Sigmoid colon (tissue), 7 donors: ENCODE results near the gene PLEKHM2. TPM values are rescaled to one million over a fixed set of nuclear protein-coding genes. Genes with fewer than 3 reads are reported as not detected.
A peak's percentile ranks its signal among the peaks of the same experiment; 100 is the strongest.

Experiments
- DNase-seq: peaks from one replicate; pipeline ENCODE4 v3.0.0-alpha.2; 2019
- H3K27ac ChIP-seq, 4 donors: fragments of 200-600 bp; sonication (generic); one replicate each; pipeline ENCODE4 v1.5.1; 2016 to 2019; ENCODE audit warnings: mild to moderate bottlenecking in 1 of 4
- H3K27me3 ChIP-seq, 3 donors: fragments of 200-600 bp; sonication (generic); one replicate each; pipeline ENCODE4 v1.5.1; 2019; ENCODE audit warnings: mild to moderate bottlenecking in 1 of 3
- H3K36me3 ChIP-seq, 4 donors: fragments of 200-600 bp; sonication (generic); one replicate each; pipeline ENCODE4 v1.5.1; 2016 to 2019
- H3K4me1 ChIP-seq, 4 donors: fragments of 200-600 bp; sonication (generic); one replicate each; pipeline ENCODE4 v1.5.1; 2017 to 2019
- H3K4me3 ChIP-seq, 4 donors: fragments of 200-600 bp; sonication (generic); one replicate each; pipeline ENCODE4 v1.5.1; 2017 to 2019; ENCODE audit warnings: mild to moderate bottlenecking in 2 of 4, moderate library complexity in 1 of 4
- H3K9me3 ChIP-seq, 4 donors: fragments of 200-600 bp in 3 of 4; sonication (generic) in 3 of 4; one replicate each; pipeline versions ENCODE4 v1.5.1 to v1.6.1; 2013 to 2019
- EP300 ChIP-seq, 4 donors: sonication (generic); formaldehyde crosslinking; IDR thresholded peaks; one replicate each; pipeline ENCODE4 v1.6.1; 2017; ENCODE audit warnings: antibody characterized with exemption in 4 of 4
- POLR2A ChIP-seq, 2 donors: fragments of 450-650 bp; IDR thresholded peaks; one replicate each; pipeline ENCODE4 v1.6.1; 2016; ENCODE audit warnings: antibody characterized with exemption in 2 of 2, mild to moderate bottlenecking in 2 of 2, moderate library complexity in 2 of 2
- POLR2AphosphoS5 ChIP-seq, 4 donors: sonication (generic); formaldehyde crosslinking; IDR thresholded peaks; one replicate each; pipeline ENCODE4 v1.6.1; 2017; ENCODE audit warnings: antibody characterized with exemption in 4 of 4
- WGBS, 2 donors: extraction: QIAGEN DNeasy Blood & Tissue Kit; methylation state at CpG; one replicate each; pipeline ENCODE4 v1.1.7; 2013; 5-methylcytosine and 5-hydroxymethylcytosine counted together
- intact Hi-C: fragments of 100-400 bp; cut with DNase I; formaldehyde crosslinking; loops from one replicate; pipeline ENCODE4 v1.15.1; 2023
- polyA plus RNA-seq, 3 donors: library from polyadenylated mRNA; stranded (reverse); fragments of 200-250 nt; gene quantifications; one replicate each; pipeline ENCODE4 v1.2.3, GENCODE V29; 2013
- total RNA-seq, 4 donors: library from RNA; depleted of rRNA; stranded (reverse); fragments of >200 nt; gene quantifications; one replicate each; pipeline ENCODE4 v1.1.0, GENCODE V29; 2016
- TF ChIP-seq, protein P1 (sequence below), 4 experiments: fragments of 450-650 bp in 3 of 4; fragments of 200-600 bp in 1 of 4; IDR thresholded peaks; one replicate each; pipeline ENCODE4 v1.5.1; 2016 to 2019; ENCODE audit warnings: antibody characterized with exemption in 4 of 4, mild to moderate bottlenecking in 3 of 4, moderate library complexity in 2 of 4
- donor health status: healthy with polysubstance abuse.
- donor health status: Bipolar disorder and iron deficiency.
- donor health status: healthy.

Gene PLEKHM2
- total and polyA plus RNA-seq, 7 donors: 19.8 to 49.6 (median 28.9) TPM

DNA sequence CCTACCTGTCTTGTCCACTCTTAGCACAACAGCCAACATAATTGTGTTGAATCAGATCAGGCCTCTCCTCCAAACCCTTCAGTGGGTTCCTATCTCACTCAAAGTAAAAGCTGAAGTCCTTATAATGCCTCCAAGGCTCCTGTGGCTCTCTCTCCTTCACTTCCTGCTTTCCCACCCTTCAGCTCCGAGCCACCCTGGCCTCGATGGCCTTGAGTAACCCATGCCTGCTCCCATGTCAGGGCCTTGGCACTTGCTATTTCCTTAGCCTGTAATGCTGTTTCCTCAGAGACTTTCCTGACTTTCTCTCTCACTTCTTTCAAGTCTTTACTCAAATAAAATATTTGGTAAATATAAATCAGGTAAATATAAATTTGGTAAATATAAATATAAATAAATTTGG, 8.1 kb upstream of the PLEKHM2 start:
- no peaks in the 10 kb centered on the region for H3K9me3 ChIP-seq
- no peak for DNase-seq
- H3K27me3 ChIP-seq: no peaks in the 10 kb centered on the region
- no peaks in the 10 kb centered on the region for H3K4me1 ChIP-seq
- no peak for TF ChIP-seq POLR2A (IDR thresholded peaks at IDR 0.05)
- TF ChIP-seq, protein P1, sequence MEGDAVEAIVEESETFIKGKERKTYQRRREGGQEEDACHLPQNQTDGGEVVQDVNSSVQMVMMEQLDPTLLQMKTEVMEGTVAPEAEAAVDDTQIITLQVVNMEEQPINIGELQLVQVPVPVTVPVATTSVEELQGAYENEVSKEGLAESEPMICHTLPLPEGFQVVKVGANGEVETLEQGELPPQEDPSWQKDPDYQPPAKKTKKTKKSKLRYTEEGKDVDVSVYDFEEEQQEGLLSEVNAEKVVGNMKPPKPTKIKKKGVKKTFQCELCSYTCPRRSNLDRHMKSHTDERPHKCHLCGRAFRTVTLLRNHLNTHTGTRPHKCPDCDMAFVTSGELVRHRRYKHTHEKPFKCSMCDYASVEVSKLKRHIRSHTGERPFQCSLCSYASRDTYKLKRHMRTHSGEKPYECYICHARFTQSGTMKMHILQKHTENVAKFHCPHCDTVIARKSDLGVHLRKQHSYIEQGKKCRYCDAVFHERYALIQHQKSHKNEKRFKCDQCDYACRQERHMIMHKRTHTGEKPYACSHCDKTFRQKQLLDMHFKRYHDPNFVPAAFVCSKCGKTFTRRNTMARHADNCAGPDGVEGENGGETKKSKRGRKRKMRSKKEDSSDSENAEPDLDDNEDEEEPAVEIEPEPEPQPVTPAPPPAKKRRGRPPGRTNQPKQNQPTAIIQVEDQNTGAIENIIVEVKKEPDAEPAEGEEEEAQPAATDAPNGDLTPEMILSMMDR (IDR thresholded peaks at IDR 0.05): no peak
- TF ChIP-seq EP300 (IDR thresholded peaks at IDR 0.05): no peak
- no peak for TF ChIP-seq POLR2AphosphoS5 (IDR thresholded peaks at IDR 0.05)
- H3K4me3 ChIP-seq: no peak overlapping the region
- 73 to 75% methylated on average over 2 of the region's 2 CpGs for WGBS, 2 donors
- H3K36me3 ChIP-seq: no peaks in the 10 kb centered on the region
- no peak overlapping the region for H3K27ac ChIP-seq
- intact Hi-C loops: no loop called here

- Histone ChIP-seq H3K27me3 (no peaks in the 10 kb centered on the region), H3K27ac (no peak overlapping the region), H3K4me3 (no peak overlapping the region), H3K9me3 (no peaks in the 10 kb centered on the region), H3K4me1 (no peaks in the 10 kb centered on the region), H3K36me3 (no peaks in the 10 kb centered on the region)
- 93 to 95% methylated on average over 6 of the region's 6 CpGs for WGBS, 2 donors
- TF ChIP-seq POLR2AphosphoS5 (IDR thresholded peaks at IDR 0.05): no peak
- TF ChIP-seq, protein P1 (IDR thresholded peaks at IDR 0.05): no peak
- no peak for TF ChIP-seq EP300 (IDR thresholded peaks at IDR 0.05)
- no peak for TF ChIP-seq POLR2A (IDR thresholded peaks at IDR 0.05)
- intact Hi-C loops: no loop called here
- DNase-seq: no peak
Measured at GRCh38 chr1:15676688-15677661, 7.1 kb upstream of the PLEKHM2 start.

DNA sequence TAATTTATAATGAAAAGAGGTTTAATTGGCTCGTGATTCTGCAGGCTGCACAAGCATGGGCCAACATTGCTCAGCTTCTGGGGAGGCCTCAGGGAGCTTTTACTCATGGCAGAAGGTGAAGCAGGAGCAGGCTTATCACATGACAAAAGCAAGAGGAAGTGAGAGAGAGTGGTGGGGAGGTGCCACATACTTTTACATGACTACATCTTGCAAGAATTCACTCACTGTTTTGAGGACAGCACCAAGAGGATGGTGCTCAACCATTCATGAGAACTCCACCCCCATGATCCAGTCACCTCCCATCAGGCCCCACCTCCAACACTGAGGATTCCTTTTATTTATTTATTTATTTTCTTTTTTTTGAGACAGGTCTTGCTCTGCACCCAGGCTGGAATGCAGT, 5.5 kb upstream of the PLEKHM2 start:
- DNase-seq: no peak
- intact Hi-C loops: no loop called here
- Histone ChIP-seq H3K9me3 (no peaks in the 10 kb centered on the region), H3K27me3 (no peaks in the 10 kb centered on the region), H3K36me3 (no peaks in the 10 kb centered on the region), H3K4me1 (peaks cover 0 to 4% (median 3%) of the 10 kb centered on the region in 4 donors), H3K27ac (no peak overlapping the region), H3K4me3 (no peak overlapping the region)
- 84 to 95% methylated on average over 1 of the region's 1 CpG for WGBS, 2 donors
- TF ChIP-seq EP300 (IDR thresholded peaks at IDR 0.05) (no peak), POLR2A (IDR thresholded peaks at IDR 0.05) (no peak), POLR2AphosphoS5 (IDR thresholded peaks at IDR 0.05) (no peak)
- TF ChIP-seq, protein P1 (IDR thresholded peaks at IDR 0.05): no peak

- H3K36me3 ChIP-seq: no peaks in the 10 kb centered on the region
- intact Hi-C loops: loop anchor here (5.0 kb wide), 1 partner anchor 78 kb away; no protein-coding TSS in a partner anchor
- H3K9me3 ChIP-seq: no peaks in the 10 kb centered on the region
- peak overlapping the region; percentile 32 to 57 (median 44) for H3K27ac ChIP-seq
- H3K4me1 ChIP-seq: peaks cover 0 to 9% (median 7%) of the 10 kb centered on the region in 4 donors
- no peak overlapping the region for H3K4me3 ChIP-seq
- no peaks in the 10 kb centered on the region for H3K27me3 ChIP-seq
- no peak for DNase-seq
- TF ChIP-seq EP300 (IDR thresholded peaks at IDR 0.05): no peak
- TF ChIP-seq POLR2AphosphoS5 (IDR thresholded peaks at IDR 0.05): peak in 1 of 4 donors; percentile 22
- TF ChIP-seq POLR2A (IDR thresholded peaks at IDR 0.05): no peak
- TF ChIP-seq, protein P1 (IDR thresholded peaks at IDR 0.05): no peak
- WGBS, 2 donors: 92 to 95% methylated on average over 11 of the region's 11 CpGs
Measured at GRCh38 chr1:15680131-15680530, 4.0 kb upstream of the PLEKHM2 start.
